T-helper 9 cell (primary cell): Measurements from ENCODE around the gene TMEM19.
"Not testable (repeated sequence)": the region's sequence is repeated elsewhere in the genome, so short reads cannot be mapped to it uniquely, and the experiment has no call there.

Experiments
- DNase-seq: peaks from one replicate; pipeline ENCODE4 v3.0.0-alpha.2; 2020

Gene TMEM19

GRCh38 chr12:71666259-71666658, 19.6 kb upstream of the TMEM19 start:
- DNase-seq, result no peak

GRCh38 chr12:71671311-71671710, 14.6 kb upstream of the TMEM19 start:
- DNase-seq, result no peak

- DNase-seq, result no peak
Observed at GRCh38 chr12:71671816-71672215, 14.1 kb upstream of the TMEM19 start.

GRCh38 chr12:71682466-71682865, 3.4 kb upstream of the TMEM19 start:
- no peak for DNase-seq

- no peak for DNase-seq
Observed at GRCh38 chr12:71683633-71684032, 2.2 kb upstream of the TMEM19 start.

- DNase-seq, result no peak
Observed at GRCh38 chr12:71684081-71684480, 1.8 kb upstream of the TMEM19 start.

- no peak for DNase-seq
Observed at GRCh38 chr12:71685312-71685906, 473 bp upstream of the TMEM19 start.

GRCh38 chr12:71686658-71687025, 760 bp downstream of the TMEM19 start:
- DNase-seq, result no peak

- DNase-seq, result not testable (repeated sequence)
Observed at GRCh38 chr12:71687172-71687571, 1.3 kb downstream of the TMEM19 start.

GRCh38 chr12:71688961-71689570, 3.2 kb downstream of the TMEM19 start:
- DNase-seq, result no peak

GRCh38 chr12:71691504-71692129, 5.7 kb downstream of the TMEM19 start:
- DNase-seq, result no peak

- no peak for DNase-seq
Observed at GRCh38 chr12:71693126-71693525, 7.2 kb downstream of the TMEM19 start.

- not testable (repeated sequence) for DNase-seq
Observed at GRCh38 chr12:71693651-71694050, 7.8 kb downstream of the TMEM19 start.

- DNase-seq, result no peak
Observed at GRCh38 chr12:71694099-71694820, 8.4 kb downstream of the TMEM19 start.

GRCh38 chr12:71695782-71696181, 9.9 kb downstream of the TMEM19 start:
- no peak for DNase-seq

- not testable (repeated sequence) for DNase-seq
Observed at GRCh38 chr12:71702181-71702580, 16.3 kb downstream of the TMEM19 start.

GRCh38 chr12:71702590-71702989, 16.7 kb downstream of the TMEM19 start:
- no peak for DNase-seq

- DNase-seq, result no peak
Observed at GRCh38 chr12:71703206-71703605, 17.3 kb downstream of the TMEM19 start.

- DNase-seq, result no peak
Observed at GRCh38 chr12:71704920-71705319, 19.0 kb downstream of the TMEM19 start.

- no peak for DNase-seq
Observed at GRCh38 chr12:71708658-71709057, 22.8 kb downstream of the TMEM19 start.

GRCh38 chr12:71710276-71711125, 24.6 kb downstream of the TMEM19 start:
- no peak for DNase-seq

- DNase-seq, result no peak
Observed at GRCh38 chr12:71718611-71719010, 32.7 kb downstream of the TMEM19 start.
